NK-92 treated with Interleukin-12 subunit alpha and Interleukin-12 subunit beta, amount 100 ng/mL, for 24 hours (cell line): ENCODE results near the gene VWA8.
"Not testable (repeated sequence)": the region's sequence is repeated elsewhere in the genome, so short reads cannot be mapped to it uniquely, and the experiment has no call there.

ENCODE experiments used
- DNase-seq: peaks from one replicate; lab custom pipeline; 2025; lab: John Stamatoyannopoulos, UW

The VWA8 gene

DNA sequence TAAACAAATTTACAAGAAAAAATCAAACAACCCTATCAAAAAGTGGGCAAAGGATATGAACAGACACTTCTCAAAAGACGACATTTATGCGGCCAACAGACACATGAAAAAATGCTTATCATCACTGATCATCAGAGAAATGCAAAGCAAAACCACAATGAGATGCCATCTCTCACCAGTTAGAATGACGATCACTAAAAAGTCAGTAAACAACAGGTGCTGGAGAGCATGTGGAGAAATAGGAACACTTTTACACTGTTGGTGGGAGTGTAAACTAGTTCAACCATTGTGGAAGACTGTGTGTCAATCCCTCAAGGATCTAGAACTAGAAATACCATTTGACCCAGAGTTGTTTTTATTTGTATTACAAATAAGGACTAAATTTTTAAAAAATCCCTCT is 215.4 kb downstream of the VWA8 start:
- not testable (repeated sequence) for DNase-seq

DNA sequence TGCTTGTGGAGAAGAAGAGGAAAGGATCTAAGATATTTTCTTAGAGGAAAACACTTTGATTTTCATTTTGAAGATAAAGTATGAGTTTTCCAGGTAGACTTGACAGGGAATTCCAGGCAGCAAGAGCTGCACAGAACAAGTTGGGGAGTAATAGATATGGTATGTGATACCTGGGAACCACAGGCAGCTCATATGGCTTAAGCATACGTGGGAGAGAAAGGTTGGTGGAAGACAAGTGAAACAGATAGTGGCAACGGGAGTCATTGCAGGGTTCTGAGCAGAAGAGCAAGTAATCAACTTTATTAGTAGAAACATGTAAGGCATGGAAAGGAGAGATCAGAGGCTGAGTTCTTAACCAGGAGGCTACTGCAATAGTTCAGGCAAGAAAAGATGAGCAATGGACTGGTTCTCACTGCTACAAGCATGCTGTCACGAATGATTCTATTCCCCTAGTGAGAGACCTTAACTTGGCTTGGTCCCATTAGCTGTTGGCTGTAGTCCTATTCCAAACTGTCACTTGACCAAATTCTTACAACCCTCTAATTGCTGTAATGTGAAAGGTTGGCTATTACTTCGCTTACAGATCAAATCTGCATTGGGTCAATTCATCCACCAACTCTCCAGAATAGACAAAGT is 217.9 kb downstream of the VWA8 start:
- DNase-seq = no peak

DNA sequence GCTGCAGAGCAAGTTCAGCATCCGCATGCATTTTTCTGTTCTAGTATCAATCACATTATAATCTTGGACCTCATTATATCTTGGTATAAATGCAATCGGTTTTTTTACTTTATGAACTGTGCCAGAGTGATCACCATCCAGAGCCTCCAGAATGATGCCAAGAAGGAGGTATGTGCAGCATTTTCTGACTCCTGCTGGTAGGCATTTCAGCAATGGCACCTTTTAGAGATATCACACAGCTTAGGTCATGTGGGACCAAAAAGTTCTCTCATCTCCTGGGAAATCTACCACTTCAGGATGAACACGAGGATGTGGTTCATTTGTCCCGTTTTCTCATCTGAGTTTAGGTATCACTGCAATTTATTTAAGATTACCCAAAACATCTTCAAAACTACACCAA is 220.4 kb downstream of the VWA8 start:
- DNase-seq = no peak

- DNase-seq = no peak
Measured at GRCh38 chr13:41722684-41723535, 238.0 kb downstream of the VWA8 start.

DNA sequence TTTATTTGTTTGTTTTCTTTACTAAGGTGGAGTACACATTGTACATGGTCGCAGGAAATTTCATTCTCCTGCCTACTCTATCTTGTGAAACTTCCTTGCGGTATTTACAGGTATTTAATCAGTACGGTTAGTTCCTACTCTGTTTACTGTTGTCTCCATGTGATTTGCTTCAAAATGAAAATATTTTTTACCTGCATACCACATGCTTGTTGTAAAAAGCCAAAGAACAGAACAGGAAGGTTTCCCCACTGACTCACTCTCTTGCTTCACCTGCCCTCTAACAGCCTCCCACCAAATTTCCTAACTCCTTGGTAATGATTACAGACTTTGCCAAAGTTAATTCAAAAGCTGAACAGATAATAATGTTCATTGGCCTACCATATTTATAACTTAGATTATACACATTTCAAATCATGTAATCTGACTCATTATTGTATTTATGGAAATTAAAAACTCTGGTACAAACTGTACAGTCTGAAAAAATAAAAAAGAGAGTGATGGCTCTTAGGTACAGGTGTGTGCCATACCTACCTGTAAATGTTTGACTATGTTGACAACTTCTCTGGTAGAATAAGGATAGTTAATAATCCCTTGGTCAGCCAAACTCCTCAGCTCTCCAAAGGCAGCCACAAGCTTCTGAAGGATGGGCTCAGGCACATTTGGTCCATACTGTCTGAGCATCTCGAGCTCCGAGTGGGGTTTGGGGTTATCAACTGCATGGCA is 239.9 kb downstream of the VWA8 start:
- no peak for DNase-seq

- no peak for DNase-seq
Measured at GRCh38 chr13:41716236-41716635, 244.7 kb downstream of the VWA8 start.

- DNase-seq = no peak
Measured at GRCh38 chr13:41713405-41713804, 247.5 kb downstream of the VWA8 start.

- no peak for DNase-seq
Measured at GRCh38 chr13:41710771-41711170, 250.1 kb downstream of the VWA8 start.

- no peak for DNase-seq
Measured at GRCh38 chr13:41709511-41709910, 251.4 kb downstream of the VWA8 start.

GRCh38 chr13:41708713-41709112 is 252.2 kb downstream of the VWA8 start:
- DNase-seq = no peak

GRCh38 chr13:41707194-41707821 is 253.6 kb downstream of the VWA8 start:
- DNase-seq = no peak

DNA sequence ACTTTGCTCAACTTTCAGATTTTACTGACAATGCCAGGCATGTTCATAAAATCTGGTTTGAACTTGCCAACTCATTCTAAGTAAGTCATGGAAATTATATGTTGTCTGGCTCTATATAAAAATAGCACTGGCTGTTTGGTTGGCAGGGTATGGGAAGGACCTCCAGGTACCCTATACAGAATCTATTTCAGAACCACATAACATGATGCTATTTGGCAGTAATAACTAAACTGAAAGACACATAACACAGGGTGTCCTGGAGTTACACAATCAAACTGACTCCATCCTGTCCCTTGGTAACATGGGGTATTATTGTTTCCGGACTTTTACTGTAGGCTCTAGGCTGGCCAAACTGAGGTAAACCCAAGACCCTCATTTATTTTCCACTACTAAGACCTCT is 254.8 kb downstream of the VWA8 start:
- DNase-seq = no peak

DNA sequence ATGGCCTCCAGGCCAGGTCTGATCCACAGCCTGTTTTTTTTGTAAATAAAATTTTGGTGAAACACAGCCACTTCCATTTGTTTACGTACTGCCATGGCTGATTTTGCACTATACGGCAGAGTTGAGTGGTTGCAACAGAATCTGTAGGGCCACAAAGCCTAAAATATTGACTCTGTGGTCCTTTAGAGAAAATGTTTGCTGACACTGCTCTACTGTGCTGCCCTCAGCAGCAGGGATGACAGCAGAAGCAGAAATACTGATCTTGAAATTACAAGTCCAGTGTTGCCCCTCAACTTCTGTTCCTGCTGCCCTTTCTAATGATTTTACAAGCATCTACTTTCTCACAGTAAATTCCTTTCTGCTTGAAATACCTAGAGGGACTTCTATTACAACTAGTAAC is 258.4 kb downstream of the VWA8 start:
- DNase-seq = no peak

DNA sequence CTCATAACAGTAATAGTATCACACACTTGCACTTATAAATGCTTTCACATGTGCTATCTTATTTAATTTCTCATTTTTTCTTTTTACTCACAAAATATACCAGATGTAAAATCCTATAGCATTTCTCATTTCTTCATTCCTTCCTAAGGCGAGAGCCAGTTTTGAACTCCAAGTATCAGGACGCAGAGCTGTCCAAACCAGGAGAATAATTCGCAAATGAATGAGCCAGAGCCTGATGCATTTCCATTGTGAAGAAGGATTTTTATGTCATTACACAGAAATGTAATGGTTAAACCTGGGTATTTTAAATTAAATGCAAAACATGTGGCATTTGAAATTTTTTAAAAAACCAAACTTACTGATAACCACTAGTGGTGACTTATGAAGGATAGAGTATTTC is 259.2 kb downstream of the VWA8 start:
- DNase-seq = no peak

DNA sequence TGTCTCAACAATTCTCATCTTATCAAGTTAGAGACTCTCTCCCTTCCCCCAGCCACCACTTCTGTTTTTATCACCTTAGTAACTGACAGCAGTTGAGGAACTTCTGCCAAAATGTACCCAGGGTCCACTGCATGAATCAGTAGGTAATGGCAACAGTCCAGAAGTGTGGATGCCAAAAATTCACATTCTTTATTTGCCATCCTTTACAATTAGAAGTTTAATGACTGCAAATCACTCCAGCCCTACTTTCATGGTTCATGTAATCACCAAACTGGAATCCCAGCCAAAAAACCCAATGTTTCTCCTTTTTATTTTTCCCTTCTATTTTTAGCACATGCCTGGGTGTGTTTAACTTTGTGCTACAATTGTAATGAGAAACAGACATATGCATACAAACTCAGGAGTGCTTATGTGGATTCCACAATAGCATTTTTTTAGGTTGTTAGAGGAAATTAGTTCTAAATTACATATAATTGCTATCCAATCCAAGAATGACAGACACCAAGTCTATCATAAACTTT is 260.1 kb downstream of the VWA8 start:
- no peak for DNase-seq

DNA sequence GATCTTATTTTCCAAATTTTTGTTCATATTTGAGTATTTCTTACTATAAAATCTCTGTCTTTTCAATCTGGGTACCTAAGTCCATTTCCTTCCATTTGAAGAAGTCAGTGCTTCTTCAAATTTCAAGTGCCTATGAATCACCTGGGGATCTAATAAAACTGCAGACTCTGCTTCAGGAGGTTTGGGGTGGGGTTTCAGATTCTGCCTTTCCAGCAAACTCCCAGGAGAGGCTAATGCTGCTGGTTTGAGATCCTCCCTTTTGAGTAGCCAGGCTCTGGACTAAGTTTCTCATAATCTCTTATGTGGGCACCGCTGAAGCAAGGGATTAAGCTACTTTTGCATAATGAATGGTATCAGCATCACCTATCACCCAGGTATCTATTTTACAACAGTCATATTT is 261.1 kb downstream of the VWA8 start:
- DNase-seq = no peak

DNA sequence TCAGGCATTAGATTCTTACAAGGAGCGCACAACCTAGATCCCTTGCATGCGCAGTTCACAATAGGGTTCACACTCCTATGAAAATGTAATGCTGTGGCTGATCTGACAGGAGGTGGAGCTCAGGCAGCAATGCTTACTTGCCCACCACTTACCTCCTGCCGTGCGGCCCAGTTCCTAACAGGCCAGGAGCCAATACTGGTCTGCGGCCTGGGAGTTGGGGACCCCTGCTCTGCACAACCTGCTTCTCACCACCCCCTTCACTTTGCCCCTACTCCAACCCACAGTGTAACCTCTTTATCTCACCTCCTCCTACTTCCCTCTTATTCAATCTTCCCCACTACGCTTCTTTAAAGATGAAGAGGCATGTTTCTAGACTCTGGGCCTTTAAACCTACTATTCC is 263.3 kb downstream of the VWA8 start:
- DNase-seq = no peak

DNA sequence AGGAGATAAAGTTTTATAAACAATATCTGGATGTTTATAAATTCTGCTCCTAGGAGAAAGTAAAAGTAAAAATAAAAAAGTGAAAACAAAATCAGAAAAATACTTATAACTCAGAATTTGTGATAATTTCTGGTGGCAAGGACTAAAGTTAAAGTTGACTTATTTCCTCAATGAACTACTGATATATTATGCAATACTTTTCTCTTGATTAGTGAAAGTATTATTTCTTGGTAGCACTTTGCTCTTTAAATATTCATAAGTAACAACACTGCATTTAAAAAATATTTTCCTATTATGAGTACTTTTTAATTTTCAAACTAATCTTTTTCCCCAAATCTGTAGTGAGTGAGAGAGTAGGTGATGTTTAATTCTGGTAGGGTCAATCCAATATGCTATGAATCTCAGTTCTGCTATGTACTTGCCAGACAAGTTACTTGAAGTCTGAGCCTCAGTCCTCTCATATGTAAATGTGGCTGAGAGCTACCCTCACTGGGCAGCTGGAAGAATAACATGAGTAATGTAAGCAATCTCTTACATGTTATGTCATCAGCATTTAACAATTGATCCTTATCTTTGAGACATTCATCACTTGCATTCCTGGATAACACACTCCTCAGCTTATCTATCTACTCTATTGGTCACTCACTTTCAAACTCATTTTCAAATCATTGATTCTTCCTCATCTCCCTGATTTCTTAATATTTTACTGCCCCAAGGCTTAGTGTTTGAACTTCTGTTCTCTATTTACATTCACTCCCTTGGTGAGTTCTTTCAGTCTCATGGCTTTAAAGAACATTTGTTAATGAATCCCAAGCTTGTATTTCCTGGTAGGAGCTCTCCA is 264.5 kb downstream of the VWA8 start:
- DNase-seq = no peak

DNA sequence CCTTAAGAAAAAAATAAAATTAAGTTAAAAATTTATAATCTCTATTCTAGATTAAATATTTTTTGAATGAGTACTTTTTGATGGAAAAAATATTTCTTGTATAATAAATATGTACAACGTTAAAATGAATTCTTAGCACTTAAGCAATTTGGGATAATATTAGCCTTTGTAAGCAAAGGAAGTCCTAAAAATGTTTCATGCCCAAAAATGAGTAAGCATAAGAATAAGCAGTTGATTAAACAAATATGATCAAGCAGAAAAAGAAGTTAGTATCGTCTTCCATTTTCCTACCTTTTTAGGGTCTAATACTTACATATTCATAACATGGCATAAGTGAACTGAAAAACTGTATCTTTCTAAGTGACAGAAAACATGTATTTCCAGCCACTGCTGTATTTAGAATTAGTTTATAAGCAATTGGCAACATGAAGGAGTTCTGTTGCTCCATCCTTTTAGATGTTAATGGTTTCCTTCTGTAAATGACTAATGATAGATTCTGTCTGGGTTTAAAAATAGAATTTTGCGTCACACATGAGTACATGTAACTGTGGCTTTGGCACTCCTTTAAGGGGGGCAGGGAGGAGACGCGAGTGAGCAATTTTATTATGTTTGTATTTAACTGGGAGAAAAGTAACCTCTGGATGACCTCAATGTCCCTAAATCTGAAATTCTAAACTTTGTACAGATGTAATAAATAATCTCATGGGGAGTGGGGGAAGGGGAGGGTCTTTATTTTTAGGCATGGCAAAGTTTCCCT is 266.2 kb downstream of the VWA8 start:
- no peak for DNase-seq

GRCh38 chr13:41693434-41693833 is 267.5 kb downstream of the VWA8 start:
- DNase-seq = no peak

DNA sequence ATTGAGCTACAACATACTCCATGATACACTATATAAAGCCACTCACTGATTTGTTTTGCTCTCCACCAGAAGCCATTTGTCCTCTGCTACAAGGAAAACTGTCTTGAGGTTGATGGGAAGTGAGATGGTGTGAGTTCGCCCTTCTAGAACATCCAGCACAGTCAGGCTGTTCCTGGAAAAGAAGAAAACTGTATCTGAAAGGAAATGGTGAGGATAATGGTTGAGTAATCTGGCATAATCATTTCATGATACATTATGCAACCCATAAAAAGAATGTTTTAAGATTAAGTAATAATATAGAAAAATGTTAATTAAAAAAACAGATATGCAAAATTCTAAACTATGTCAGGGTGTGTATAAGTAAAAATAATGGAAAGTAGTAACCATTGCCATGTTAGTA is 269.6 kb downstream of the VWA8 start:
- DNase-seq = no peak
